B cell (primary cell): ENCODE measurements around the gene GATA1.

Source experiments
- CTCF ChIP-seq: fragments of 200-600 bp; IDR thresholded peaks from one replicate; pipeline ENCODE4 v1.8.0; 2022; ENCODE audit warnings: antibody characterized with exemption, mild to moderate bottlenecking
- EZH2 ChIP-seq: IDR thresholded peaks from 2 replicates; pipeline ENCODE4 v1.6.1; 2012; ENCODE audit warnings: borderline replicate concordance, low read depth, mild to moderate bottlenecking, moderate library complexity, low read length; ENCODE audit not compliant: insufficient read depth, poor library complexity, severe bottlenecking

GRCh38 chrX:48831136-48831908 is 44.9 kb downstream of the GATA1 start:
- TF ChIP-seq CTCF (no peak), EZH2 (no peak)
